ENCODE data around the gene ZDHHC11B. TPM values are rescaled to one million over a fixed set of nuclear protein-coding genes. Genes with fewer than 3 reads are reported as not detected.

ZDHHC11B gene
- total RNA-seq, 2 experiments from 2014 or later: 0.59 TPM; not detected in 1

DNA sequence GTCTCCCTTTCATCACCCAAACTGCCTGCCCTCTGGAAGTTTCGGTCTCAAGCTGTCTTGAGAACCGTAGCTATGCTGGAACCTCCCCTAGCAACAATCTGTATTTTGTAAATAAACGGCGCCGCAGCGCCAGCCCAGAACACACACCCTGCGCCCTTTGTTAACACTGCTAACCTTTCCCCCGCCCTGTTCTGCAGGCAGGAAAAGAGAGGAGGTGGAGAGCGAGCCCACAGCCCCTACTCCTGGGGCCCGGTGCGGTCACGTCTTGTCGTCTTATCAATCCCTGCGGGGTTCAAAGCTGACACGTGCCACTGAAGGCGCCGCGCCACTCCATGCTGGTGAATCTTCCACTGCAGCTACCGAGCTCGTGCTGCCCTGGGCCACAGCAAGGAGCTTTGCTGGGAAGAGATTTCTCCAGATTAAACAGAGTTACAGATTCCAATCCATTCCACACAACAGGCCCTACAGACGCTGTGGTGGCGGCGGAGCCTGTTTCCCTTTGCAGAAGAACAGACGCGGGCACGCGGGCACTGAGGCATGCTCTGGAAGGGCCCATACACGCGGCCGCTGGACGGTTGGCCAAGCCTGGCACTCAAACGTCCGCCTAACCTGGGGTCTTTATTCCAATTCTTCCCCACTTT, 25.3 kb downstream of the ZDHHC11B start:
- H3K9me3 Mint-ChIP-seq: no peaks in the 10 kb centered on the region
- H3K27me3 Mint-ChIP-seq: no peaks in the 10 kb centered on the region
- intact Hi-C loops (cut with micrococcal nuclease): loop anchor here (5.0 kb wide), 1 partner anchor 83 kb away; no protein-coding TSS in a partner anchor
- H3K27ac Mint-ChIP-seq: no peak overlapping the region
- DNase-seq (peak; percentile 49), ATAC-seq (peak; percentile 64)
- H3K4me1 Mint-ChIP-seq (ENCODE audit: low read depth): peaks cover 11% of the 10 kb centered on the region
- CTCF ChIA-PET: no interaction called here
- TF ChIP-seq, protein P1, sequence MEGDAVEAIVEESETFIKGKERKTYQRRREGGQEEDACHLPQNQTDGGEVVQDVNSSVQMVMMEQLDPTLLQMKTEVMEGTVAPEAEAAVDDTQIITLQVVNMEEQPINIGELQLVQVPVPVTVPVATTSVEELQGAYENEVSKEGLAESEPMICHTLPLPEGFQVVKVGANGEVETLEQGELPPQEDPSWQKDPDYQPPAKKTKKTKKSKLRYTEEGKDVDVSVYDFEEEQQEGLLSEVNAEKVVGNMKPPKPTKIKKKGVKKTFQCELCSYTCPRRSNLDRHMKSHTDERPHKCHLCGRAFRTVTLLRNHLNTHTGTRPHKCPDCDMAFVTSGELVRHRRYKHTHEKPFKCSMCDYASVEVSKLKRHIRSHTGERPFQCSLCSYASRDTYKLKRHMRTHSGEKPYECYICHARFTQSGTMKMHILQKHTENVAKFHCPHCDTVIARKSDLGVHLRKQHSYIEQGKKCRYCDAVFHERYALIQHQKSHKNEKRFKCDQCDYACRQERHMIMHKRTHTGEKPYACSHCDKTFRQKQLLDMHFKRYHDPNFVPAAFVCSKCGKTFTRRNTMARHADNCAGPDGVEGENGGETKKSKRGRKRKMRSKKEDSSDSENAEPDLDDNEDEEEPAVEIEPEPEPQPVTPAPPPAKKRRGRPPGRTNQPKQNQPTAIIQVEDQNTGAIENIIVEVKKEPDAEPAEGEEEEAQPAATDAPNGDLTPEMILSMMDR (IDR thresholded peaks at IDR 0.05): no peak
- H3K36me3 Mint-ChIP-seq (ENCODE audit: low read depth): no peaks in the 10 kb centered on the region
- H3K4me3 Mint-ChIP-seq: no peak overlapping the region
- POLR2A ChIA-PET: no interaction called here

GRCh38 chr5:758698-759053, 25.9 kb downstream of the ZDHHC11B start:
- H3K9me3 Mint-ChIP-seq: no peaks in the 10 kb centered on the region
- no peaks in the 10 kb centered on the region for H3K27me3 Mint-ChIP-seq
- DNase-seq (no peak), ATAC-seq (no peak)
- peaks cover 11% of the 10 kb centered on the region for H3K4me1 Mint-ChIP-seq (ENCODE audit: low read depth)
- CTCF ChIA-PET: interaction anchor here (0.8 kb wide), 1 partner anchor 165 kb away, joined by 3 read pairs; no protein-coding TSS in a partner anchor
- TF ChIP-seq, protein P1 (IDR thresholded peaks at IDR 0.05): no peak
- no peak overlapping the region for H3K27ac Mint-ChIP-seq
- POLR2A ChIA-PET: interaction anchor here (0.6 kb wide), 1 partner anchor 1257 kb away, joined by 3 read pairs; no protein-coding TSS in a partner anchor
- no peak overlapping the region for H3K4me3 Mint-ChIP-seq
- intact Hi-C loops (cut with micrococcal nuclease): loop anchor here (5.0 kb wide), 1 partner anchor 84 kb away; no protein-coding TSS in a partner anchor
- no peaks in the 10 kb centered on the region for H3K36me3 Mint-ChIP-seq (ENCODE audit: low read depth)

DNA sequence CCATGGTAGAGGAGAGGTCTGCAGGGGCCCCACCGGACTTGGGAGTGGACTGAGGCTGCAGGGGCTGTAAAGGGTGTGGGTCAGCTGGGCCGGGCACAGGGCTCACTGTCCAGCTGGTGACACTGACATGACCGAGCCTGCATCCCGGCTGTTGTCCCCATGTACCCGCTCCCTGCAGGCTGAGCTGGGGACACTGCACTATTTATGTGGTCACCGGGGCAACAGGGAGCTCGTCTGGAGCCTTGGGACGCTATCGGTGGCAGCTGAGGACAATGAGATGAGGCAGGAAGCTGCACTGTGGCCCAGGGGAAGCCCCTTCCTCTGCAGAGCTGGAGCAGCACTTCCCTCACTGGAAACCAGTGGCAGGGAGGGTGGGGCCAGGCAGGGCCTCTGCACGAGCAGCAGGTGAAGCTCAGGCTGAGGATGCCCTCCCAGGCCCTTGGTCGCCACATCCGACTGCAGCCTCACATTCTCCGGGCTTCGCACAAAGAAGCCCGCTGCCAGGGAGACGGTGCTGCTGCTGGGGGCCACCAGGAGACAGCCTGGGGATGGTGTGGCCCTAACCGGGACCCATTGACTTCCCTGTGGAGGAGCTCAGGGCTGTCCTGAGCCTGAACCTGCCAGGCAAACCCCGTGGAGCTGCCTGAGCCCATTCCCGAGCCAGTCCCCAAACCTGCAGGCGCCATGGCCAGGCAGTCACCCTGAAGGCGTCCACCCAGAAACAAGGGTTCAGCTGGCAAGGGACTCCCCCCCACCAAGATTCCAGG, 26.4 kb downstream of the ZDHHC11B start:
- ATAC-seq (peak; percentile 68), DNase-seq (peak; percentile 34)
- Mint-ChIP-seq H3K9me3 (no peaks in the 10 kb centered on the region), H3K4me3 (no peak overlapping the region), H3K27ac (no peak overlapping the region), H3K4me1 (ENCODE audit: low read depth) (peaks cover 11% of the 10 kb centered on the region), H3K36me3 (ENCODE audit: low read depth) (no peaks in the 10 kb centered on the region), H3K27me3 (no peaks in the 10 kb centered on the region)
- POLR2A ChIA-PET: interaction anchor here (0.6 kb wide), 1 partner anchor 1257 kb away, joined by 3 read pairs; no protein-coding TSS in a partner anchor
- TF ChIP-seq, protein P1 (IDR thresholded peaks at IDR 0.05): no peak
- CTCF ChIA-PET: interaction anchor here (0.8 kb wide), 1 partner anchor 166 kb away, joined by 3 read pairs; no protein-coding TSS in a partner anchor
- intact Hi-C loops (cut with micrococcal nuclease): loop anchor here (5.0 kb wide), 1 partner anchor 84 kb away; no protein-coding TSS in a partner anchor

- ChIA-PET CTCF (no interaction called here), POLR2A (no interaction called here)
- Mint-ChIP-seq H3K4me3 (no peak overlapping the region), H3K27ac (no peak overlapping the region), H3K36me3 (ENCODE audit: low read depth) (no peaks in the 10 kb centered on the region), H3K27me3 (no peaks in the 10 kb centered on the region), H3K9me3 (no peaks in the 10 kb centered on the region), H3K4me1 (ENCODE audit: low read depth) (peaks cover 11% of the 10 kb centered on the region)
- DNase-seq (no peak), ATAC-seq (no peak)
- TF ChIP-seq, protein P1 (IDR thresholded peaks at IDR 0.05): no peak
- intact Hi-C loops (cut with micrococcal nuclease): loop anchor here (5.0 kb wide), 1 partner anchor 85 kb away; no protein-coding TSS in a partner anchor
Observed at GRCh38 chr5:757346-757930, 27.1 kb downstream of the ZDHHC11B start.

Data from activated CD8-positive, alpha-beta T cell treated with anti-CD3 and anti-CD28 coated beads for 36 hours (primary cell).